GM12878 (cell line): ENCODE measurements around the gene FNDC3B. TPM values are rescaled to one million over a fixed set of nuclear protein-coding genes. Genes with fewer than 3 reads are reported as not detected.

Experiments
- ATAC-seq: fragments of 200-7000 bp; cut with Tn5 transposase; 3 replicates; pipeline ENCODE4 v1.9.1; 2020; ENCODE audit warnings: mild to moderate bottlenecking, moderate library complexity
- BruUV-seq: library from RNA; stranded (reverse); fragments of 400-500 nt; replicated peaks from 2 replicates; lab custom pipeline; 2021; lab: Mats Ljungman, UMichigan
- CTCF ChIA-PET: fragments of 300-600 bp; sonication (Branson Sonifier 250); formaldehyde crosslinking; extraction: SDS; loops from one replicate; lab custom pipeline; 2021; ENCODE audit warnings: inconsistent platforms; lab: Yijun Ruan, JAX
- POLR2A ChIA-PET: fragments of 350-600 bp; formaldehyde crosslinking; extraction: SDS; loops from one replicate; lab custom pipeline; 2021; ENCODE audit warnings: inconsistent platforms; lab: Charles Lee
- RAD21 ChIA-PET: fragments of 300-600 bp; sonication (Branson Sonifier 250); formaldehyde crosslinking; loops from one replicate; lab custom pipeline; 2023; ENCODE audit warnings: antibody characterized with exemption; ENCODE audit not compliant: unreplicated experiment; lab: Charles Lee
- SMC1A ChIA-PET: fragments of 300-600 bp; sonication (Branson Sonifier 250); formaldehyde crosslinking; loops from one replicate; lab custom pipeline; 2023; ENCODE audit not compliant: unreplicated experiment, uncharacterized antibody; lab: Charles Lee
- DNase-seq: peaks from one replicate; pipeline ENCODE4 v3.0.0-alpha.2; 2011; ENCODE audit warnings: low read depth, low spot score
- FAIRE-seq: peaks from 3 replicates; lab custom pipeline; 2011; peaks lifted over from hg19 to GRCh38; lab: Jason Lieb, UNC
- H2AFZ ChIP-seq: 2 replicates; pipeline ENCODE4 v1.6.0; 2011; ENCODE audit warnings: low read depth, low read length, control low read depth; ENCODE audit not compliant: control insufficient read depth
- H3K27ac ChIP-seq: 2 replicates; pipeline ENCODE4 v1.5.1; 2011; ENCODE audit warnings: control low read depth; ENCODE audit not compliant: control insufficient read depth, insufficient read depth
- H3K27me3 ChIP-seq, 2 experiments: replicated peaks in 1 of 2; 2 replicates each; pipeline versions ENCODE4 v1.6.0 to v1.6.1; 2011; ENCODE audit warnings: low read length in 1 of 2; ENCODE audit not compliant: control insufficient read depth in 2 of 2, insufficient read depth in 2 of 2
- H3K36me3 ChIP-seq, 2 experiments: 2 replicates each; pipeline ENCODE4 v1.5.1; 2011; ENCODE audit warnings: low read length in 1 of 2; ENCODE audit not compliant: control insufficient read depth in 2 of 2, insufficient read depth in 2 of 2
- H3K4me1 ChIP-seq: 2 replicates; pipeline ENCODE4 v1.6.1; 2011; ENCODE audit warnings: mild to moderate bottlenecking, low read length, moderate library complexity, mixed read lengths; ENCODE audit not compliant: control insufficient read depth, insufficient read depth
- H3K4me2 ChIP-seq: 2 replicates; pipeline ENCODE4 v1.6.0; 2011; ENCODE audit warnings: control low read depth; ENCODE audit not compliant: control insufficient read depth, insufficient read depth
- H3K4me3 ChIP-seq: fragments of 200-600 bp; sonication (generic); 2 replicates; pipeline ENCODE4 v1.5.1; 2016
- H3K79me2 ChIP-seq: 2 replicates; pipeline ENCODE4 v1.6.0; 2011; ENCODE audit warnings: low read length; ENCODE audit not compliant: control insufficient read depth, insufficient read depth
- H3K9ac ChIP-seq: 2 replicates; pipeline ENCODE4 v1.8.0; 2011; ENCODE audit warnings: low read length, control low read depth, mixed read lengths; ENCODE audit not compliant: control insufficient read depth, insufficient read depth
- H3K9me3 ChIP-seq: replicated peaks from 3 replicates; pipeline ENCODE4 v1.5.1; 2011; ENCODE audit warnings: mild to moderate bottlenecking, low read length; ENCODE audit not compliant: control insufficient read depth, insufficient read depth
- H4K20me1 ChIP-seq: 2 replicates; pipeline ENCODE4 v1.6.0; 2011; ENCODE audit not compliant: control insufficient read depth, insufficient read depth
- CREB1 ChIP-seq: IDR thresholded peaks from 2 replicates; pipeline ENCODE4 v1.6.1; 2012; ENCODE audit warnings: low read depth, mild to moderate bottlenecking, inconsistent platforms
- ETV6 ChIP-seq, 2 experiments: fragments of 450-650 bp in 1 of 2; IDR thresholded peaks in 1 of 2; conservative IDR thresholded peaks in 1 of 2; 2 replicates each; pipeline ENCODE4 v1.6.1; 2014; ENCODE audit warnings: antibody characterized with exemption in 1 of 2, borderline replicate concordance in 1 of 2, low read depth in 1 of 2, mild to moderate bottlenecking in 1 of 2, moderate library complexity in 1 of 2
- HDGF ChIP-seq: fragments of 450-650 bp; IDR thresholded peaks from 2 replicates; pipeline ENCODE4 v1.6.1; 2016; ENCODE audit warnings: antibody characterized with exemption
- IKZF2 ChIP-seq, 2 experiments: fragments of 450-650 bp; IDR thresholded peaks; 2 replicates each; pipeline ENCODE4 v1.6.1; 2017; ENCODE audit warnings: mild to moderate bottlenecking in 2 of 2, moderate library complexity in 2 of 2
- IRF4 ChIP-seq: IDR thresholded peaks from 2 replicates; pipeline ENCODE4 v1.6.1; 2011; ENCODE audit warnings: low read depth, low read length
- JUNB ChIP-seq: IDR thresholded peaks from 2 replicates; pipeline ENCODE4 v1.6.1; 2016; ENCODE audit warnings: antibody characterized with exemption, mild to moderate bottlenecking
- NR2C1 ChIP-seq: fragments of 450-650 bp; IDR thresholded peaks from 2 replicates; pipeline ENCODE4 v1.6.1; 2017; ENCODE audit warnings: antibody characterized with exemption, mild to moderate bottlenecking, moderate library complexity
- POLR2AphosphoS5 ChIP-seq: IDR thresholded peaks from 2 replicates; pipeline ENCODE4 v1.6.1; 2011; ENCODE audit warnings: mild to moderate bottlenecking, low read length, inconsistent platforms
- RB1 ChIP-seq: fragments of 450-650 bp; formaldehyde crosslinking; IDR thresholded peaks from 2 replicates; pipeline ENCODE4 v1.6.1; 2017; ENCODE audit warnings: mild to moderate bottlenecking, borderline replicate concordance
- RBBP5 ChIP-seq: fragments of 200-600 bp; sonication (generic); conservative IDR thresholded peaks from 2 replicates; pipeline ENCODE4 v1.6.1; 2016
- WGBS: methylation state at CpG from one replicate; pipeline ENCODE4 v1.1.6; 2016; ENCODE audit warnings: low lambda C conversion rate; ENCODE audit not compliant: insufficient replicate concordance, insufficient coverage; ENCODE audit errors: missing lambda C conversion rate; 5-methylcytosine and 5-hydroxymethylcytosine counted together
- in situ Hi-C: fragments of 300-500 bp; cut with MboI; formaldehyde crosslinking; loops from 9 replicates; pipeline ENCODE4 v1.14.3; 2018; ENCODE audit warnings: mixed read lengths
- intact Hi-C: fragments of 100-400 bp; cut with micrococcal nuclease; formaldehyde crosslinking; loops from one replicate; pipeline ENCODE4 v1.14.2; 2022; ENCODE audit not compliant: unreplicated experiment
- polyA plus RNA-seq, 11 experiments: library from polyadenylated mRNA; depleted of rRNA in 4 of 11; unstranded in 6 of 11; stranded (reverse) in 5 of 11; fragments of >200 nt; fragmentation: Nextera tagmentation in 4 of 11; fragmentation: Illumina TruSeq in 1 of 11; extraction: Ambion mirVana in 4 of 11; extraction: Trizol in 1 of 11; gene quantifications; 1 replicate in 1 of 11; 2 replicates in 10 of 11; pipeline versions ENCODE4 v1.2.1 to v1.2.3, GENCODE V29; 2011 to 2016; ENCODE audit warnings: inconsistent platforms in 2 of 11, missing spikeins in 2 of 11, low read depth in 1 of 11
- total RNA-seq, 4 experiments: library from RNA; depleted of rRNA in 3 of 4; stranded (reverse); fragments of >200 nt in 3 of 4; fragmentation: Illumina TruSeq in 1 of 4; extraction: Trizol in 1 of 4; gene quantifications; 2 replicates each; pipeline versions ENCODE4 v1.2.1 to v1.2.3, GENCODE V29; 2013 to 2021

Gene FNDC3B
- total and polyA plus RNA-seq, 10 of the 15 experiments (the other 5 are each of a cell fraction or from before 2014, with no cell fraction given): 7.9 to 35.0 (median 18.5) TPM

DNA sequence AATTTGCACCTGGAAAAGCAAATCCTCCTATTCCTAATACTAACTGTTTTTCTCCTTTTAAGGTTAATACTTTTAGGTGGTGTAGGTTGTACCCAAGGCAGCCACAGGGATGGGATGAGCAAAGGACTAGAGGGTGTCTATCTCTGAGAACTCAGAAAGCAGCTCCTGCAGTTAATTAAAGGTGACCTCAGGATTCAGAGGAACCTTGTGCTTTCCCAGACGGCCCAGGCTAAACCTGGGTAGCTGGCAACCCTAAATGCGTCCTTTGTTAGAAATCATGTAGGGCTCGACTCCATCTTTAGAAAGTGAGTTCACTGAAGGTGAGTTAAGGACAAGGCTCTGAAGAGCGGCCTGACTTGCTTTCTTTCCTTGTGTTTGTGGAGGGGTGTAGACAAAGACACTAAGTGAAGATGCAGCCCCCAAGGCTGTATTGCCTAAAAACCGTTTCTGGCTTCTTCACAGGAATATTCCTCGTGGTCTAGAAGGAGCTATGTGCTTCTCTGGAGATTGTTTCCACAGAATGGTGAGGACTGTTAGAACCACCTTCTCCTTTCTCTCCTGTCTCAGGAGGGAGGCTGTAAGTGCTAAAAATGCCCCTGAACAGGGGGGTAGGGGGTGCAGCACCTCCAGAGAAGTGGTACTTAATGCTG lies 14.9 kb downstream of the FNDC3B start:
- H3K4me3 ChIP-seq: no peak overlapping the region
- peaks cover 6 to 10% of the 10 kb centered on the region in 2 experiments for H3K36me3 ChIP-seq
- RAD21 ChIA-PET: interaction anchor here (0.7 to 1.6 kb wide), 5 partner anchors 8 to 85 kb away, joined by 3 to 6 read pairs (median 5); no protein-coding TSS in a partner anchor
- no peak overlapping the region for H3K27ac ChIP-seq
- TF ChIP-seq CREB1: no peak
- TF ChIP-seq, all 136 proteins: peak for 0
- no peaks in the 10 kb centered on the region for H3K27me3 ChIP-seq
- CTCF ChIA-PET: interaction anchor here (0.9 to 1.6 kb wide), 5 partner anchors 9 to 19 kb away, joined by 3 to 5 read pairs (median 3); partner anchors contain the start of gene FNDC3B
- H3K4me2 ChIP-seq: no peak overlapping the region
- intact Hi-C loops: no loop called here
- no peak overlapping the region for H3K9ac ChIP-seq
- peak; percentile 29 for ATAC-seq
- no peaks in the 10 kb centered on the region for H3K9me3 ChIP-seq
- in situ Hi-C loops: no loop called here
- H3K4me1 ChIP-seq: peaks cover 12% of the 10 kb centered on the region
- SMC1A ChIA-PET: interaction anchor here (0.6 to 3.3 kb wide), 8 partner anchors 11 to 585 kb away, joined by 3 to 39 read pairs (median 4); no protein-coding TSS in a partner anchor
- no peak for DNase-seq
- no peaks in the 10 kb centered on the region for H4K20me1 ChIP-seq
- no peak for FAIRE-seq
- POLR2A ChIA-PET: interaction anchor here (0.7 to 1.7 kb wide), 5 partner anchors 8 to 267 kb away, joined by 3 to 9 read pairs (median 5); no protein-coding TSS in a partner anchor
- WGBS: 93% methylated on average over 6 of the region's 6 CpGs
- no peak overlapping the region for H2AFZ ChIP-seq
- BruUV-seq: no TSS peak
- peaks cover 49% of the 10 kb centered on the region for H3K79me2 ChIP-seq

DNA sequence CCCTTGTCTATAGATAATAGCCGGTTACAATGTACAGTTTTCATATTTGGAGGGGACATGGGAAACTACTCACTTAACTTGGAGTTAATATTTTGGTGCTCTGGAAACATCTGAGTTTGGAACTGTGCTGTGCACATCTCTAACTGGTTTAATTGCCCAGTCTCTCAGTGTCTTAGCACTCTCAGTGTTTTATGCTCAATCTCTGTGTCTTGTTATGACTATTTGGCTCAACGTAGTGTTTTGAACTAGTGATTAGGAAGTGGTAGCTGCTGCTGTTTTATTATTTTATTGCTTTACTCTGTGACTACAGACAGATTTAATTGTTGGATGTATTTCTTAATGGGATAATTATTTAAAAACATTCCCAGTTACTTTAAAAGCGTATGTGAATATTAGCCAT lies 17.0 kb downstream of the FNDC3B start:
- no peak for DNase-seq
- BruUV-seq: no TSS peak

More for the DNA sequence above, 17.0 kb downstream of the FNDC3B start:
- RAD21 ChIA-PET: interaction anchor here (0.8 to 3.2 kb wide), 8 partner anchors 10 to 98 kb away, joined by 3 to 12 read pairs (median 6); no protein-coding TSS in a partner anchor
- 72% methylated on average over 3 of the region's 3 CpGs for WGBS
- ATAC-seq: peak; percentile 50
- no peaks in the 10 kb centered on the region for H3K27me3 ChIP-seq
- no peak overlapping the region; the same call in 1 of the 2 replicates for H3K27ac ChIP-seq
- peaks cover 6 to 9% of the 10 kb centered on the region in 2 experiments for H3K36me3 ChIP-seq
- H3K79me2 ChIP-seq: peaks cover 61% of the 10 kb centered on the region
- CTCF ChIA-PET: interaction anchor here (0.6 to 1.6 kb wide), 4 partner anchors 11 to 44 kb away, joined by 3 to 4 read pairs (median 4); no protein-coding TSS in a partner anchor
- no peaks in the 10 kb centered on the region for H4K20me1 ChIP-seq
- intact Hi-C loops: no loop called here
- peaks cover 12% of the 10 kb centered on the region for H3K4me1 ChIP-seq
- peak; percentile 13 for FAIRE-seq
- H3K4me2 ChIP-seq: no peak overlapping the region
- peak; percentile 42; the same call in 1 of the 2 replicates for TF ChIP-seq IRF4
- no peak for TF ChIP-seq IKZF2 (IDR thresholded peaks at IDR 0.05)
- no peak for TF ChIP-seq POLR2AphosphoS5
- no peak for TF ChIP-seq ETV6 (conservative IDR thresholded peaks at IDR 0.05 in 1 of 2, IDR thresholded peaks at IDR 0.05 in 1 of 2; ENCODE audit: borderline replicate concordance in 1 of 2, low read depth in 1 of 2)
- TF ChIP-seq JUNB: 0 out of 2 replicates have a peak, but pooled peaks have one; percentile 27
- no peak for TF ChIP-seq RB1
- no peak for TF ChIP-seq HDGF
- no peak for TF ChIP-seq NR2C1
- no peak for TF ChIP-seq RBBP5
- no peaks in the 10 kb centered on the region for H3K9me3 ChIP-seq
- POLR2A ChIA-PET: interaction anchor here (0.9 to 1.9 kb wide), 5 partner anchors 10 to 83 kb away, joined by 3 to 8 read pairs (median 4); no protein-coding TSS in a partner anchor
- no peak overlapping the region for H3K4me3 ChIP-seq
- SMC1A ChIA-PET: interaction anchor here (0.9 to 1.8 kb wide), 10 partner anchors 10 to 158 kb away, joined by 3 to 6 read pairs (median 4); no protein-coding TSS in a partner anchor
- no peak overlapping the region for H3K9ac ChIP-seq
- in situ Hi-C loops: no loop called here
- H2AFZ ChIP-seq: no peak overlapping the region
